ENCODE measurements around the gene OSBPL8.

GRCh38 chr12:76446090-76446489 lies 113.5 kb downstream of the OSBPL8 start:
- TF ChIP-seq CBFB (CRISPR knock-in tag; IDR thresholded peaks at IDR 0.05; ENCODE audit: low read depth) (no peak), JUN (CRISPR knock-in tag; IDR thresholded peaks at IDR 0.05) (no peak), CTCF (IDR thresholded peaks at IDR 0.05) (no peak), STAT6 (CRISPR knock-in tag; conservative IDR thresholded peaks at IDR 0.05; ENCODE audit: low read depth) (no peak), CREB1 (CRISPR knock-in tag; IDR thresholded peaks at IDR 0.05) (no peak), ELF4 (CRISPR knock-in tag; IDR thresholded peaks at IDR 0.05; ENCODE audit: low read depth) (no peak)
- TF ChIP-seq, protein P1, sequence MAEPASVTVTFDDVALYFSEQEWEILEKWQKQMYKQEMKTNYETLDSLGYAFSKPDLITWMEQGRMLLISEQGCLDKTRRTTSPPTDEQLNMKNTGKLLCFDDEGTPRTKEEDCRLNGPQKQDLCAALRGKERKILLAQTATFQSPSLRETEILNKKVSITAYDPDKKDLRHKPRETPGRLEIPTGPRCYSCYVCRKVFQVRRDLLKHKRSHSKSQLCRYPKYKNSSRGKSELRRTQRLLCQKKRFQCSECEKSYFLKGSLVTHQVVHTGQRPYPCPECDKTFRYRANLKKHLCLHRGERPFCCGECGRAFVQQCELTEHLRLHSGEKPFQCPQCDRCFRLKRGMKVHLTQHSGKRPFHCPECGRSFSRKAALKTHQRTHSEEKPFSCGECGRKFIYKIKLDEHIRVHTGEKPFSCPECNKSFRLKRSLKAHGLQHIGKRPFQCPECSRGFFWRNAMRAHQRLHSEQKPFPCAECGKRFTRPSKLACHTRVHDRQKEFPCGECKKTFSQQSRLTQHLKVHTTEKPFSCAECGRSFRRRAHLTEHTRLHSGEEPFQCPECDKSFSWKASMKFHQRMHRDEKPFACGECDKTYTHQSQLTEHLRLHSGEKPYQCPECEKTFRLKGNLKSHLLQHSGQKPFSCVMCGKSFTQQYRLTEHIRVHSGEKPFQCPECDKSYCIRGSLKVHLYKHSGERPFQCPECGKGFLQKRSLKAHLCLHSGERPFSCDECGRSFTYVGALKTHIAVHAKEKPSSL (CRISPR knock-in tag; conservative IDR thresholded peaks at IDR 0.05): no peak
- TF ChIP-seq, protein P2, sequence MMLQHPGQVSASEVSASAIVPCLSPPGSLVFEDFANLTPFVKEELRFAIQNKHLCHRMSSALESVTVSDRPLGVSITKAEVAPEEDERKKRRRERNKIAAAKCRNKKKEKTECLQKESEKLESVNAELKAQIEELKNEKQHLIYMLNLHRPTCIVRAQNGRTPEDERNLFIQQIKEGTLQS (CRISPR knock-in tag; conservative IDR thresholded peaks at IDR 0.05): no peak

All from WTC11 (cell line).